HepG2 (cell line): ENCODE measurements around the gene MYCBPAP. TPM values are rescaled to one million over a fixed set of nuclear protein-coding genes. Genes with fewer than 3 reads are reported as not detected.

ENCODE experiments used
- CEBPG ChIP-seq: IDR thresholded peaks from 2 replicates; pipeline ENCODE4 v1.6.1; 2016
- CREB3 ChIP-seq: sonication (generic); formaldehyde crosslinking; IDR thresholded peaks from 2 replicates; pipeline ENCODE4 v1.5.0; 2020; ENCODE audit warnings: missing genetic modification reagents
- ELF3 ChIP-seq: IDR thresholded peaks from 2 replicates; pipeline ENCODE4 v1.6.1; 2016; ENCODE audit warnings: missing genetic modification reagents, missing compliant biosample characterization
- HNF4A ChIP-seq: sonication (generic); formaldehyde crosslinking; IDR thresholded peaks from 2 replicates; pipeline ENCODE4 v1.4.0; 2020; ENCODE audit warnings: missing genetic modification reagents
- HNRNPH1 ChIP-seq: fragments of 200-400 bp; formaldehyde crosslinking; optimal IDR thresholded peaks from 2 replicates; pipeline ENCODE3; 2017; ENCODE audit warnings: mild to moderate bottlenecking, low read depth, low read length
- JUNB ChIP-seq: sonication (generic); formaldehyde crosslinking; IDR thresholded peaks from 2 replicates; pipeline ENCODE4 v1.8.0; 2022; ENCODE audit warnings: missing genetic modification reagents, mild to moderate bottlenecking, borderline replicate concordance
- KLF16 ChIP-seq, 2 experiments: sonication (generic) in 1 of 2; formaldehyde crosslinking in 1 of 2; IDR thresholded peaks; 2 replicates each; pipeline versions ENCODE4 v1.6.1 to v1.8.0; 2016 to 2023; ENCODE audit warnings: missing genetic modification reagents in 2 of 2, missing compliant biosample characterization in 1 of 2
- SMARCC2 ChIP-seq: fragments of 450-650 bp; IDR thresholded peaks from 2 replicates; pipeline ENCODE4 v1.6.1; 2017; ENCODE audit warnings: antibody characterized with exemption, mild to moderate bottlenecking
- THAP8 ChIP-seq: sonication (generic); formaldehyde crosslinking; IDR thresholded peaks from 2 replicates; pipeline ENCODE4 v1.5.1; 2020; ENCODE audit warnings: missing genetic modification reagents, mild to moderate bottlenecking, borderline replicate concordance
- ZBTB2 ChIP-seq: sonication (generic); formaldehyde crosslinking; IDR thresholded peaks from 2 replicates; pipeline ENCODE4 v1.8.0; 2022; ENCODE audit warnings: low read depth, missing genetic modification reagents
- ZFP91 ChIP-seq: sonication (generic); formaldehyde crosslinking; IDR thresholded peaks from 2 replicates; pipeline ENCODE4 v1.9.0; 2022; ENCODE audit warnings: missing genetic modification reagents, mild to moderate bottlenecking, borderline replicate concordance
- ZNF30 ChIP-seq: sonication (generic); formaldehyde crosslinking; IDR thresholded peaks from 2 replicates; pipeline ENCODE4 v1.5.0; 2020; ENCODE audit warnings: mild to moderate bottlenecking, missing genetic modification reagents
- ZNF646 ChIP-seq: sonication (generic); formaldehyde crosslinking; IDR thresholded peaks from 2 replicates; pipeline ENCODE4 v1.9.0; 2021; ENCODE audit warnings: mild to moderate bottlenecking, missing genetic modification reagents
- polyA plus RNA-seq, 8 experiments: library from polyadenylated mRNA; depleted of rRNA in 3 of 8; stranded (reverse) in 7 of 8; unstranded in 1 of 8; fragments of >200 nt; fragmentation: Illumina TruSeq in 4 of 8; extraction: Trizol in 4 of 8; gene quantifications; 2 replicates each; pipeline versions ENCODE4 v1.2.1 to v1.2.3, GENCODE V29; 2011 to 2016; ENCODE audit warnings: low read depth in 4 of 8, missing spikeins in 1 of 8, mixed read lengths in 1 of 8; ENCODE audit not compliant: insufficient read depth in 1 of 8
- total RNA-seq, 5 experiments: library from RNA; depleted of rRNA; stranded (reverse); fragments of >200 nt; fragmentation: Illumina TruSeq; extraction: Trizol; gene quantifications; 2 replicates each; pipeline ENCODE4 v1.2.3, GENCODE V29; 2016; ENCODE audit warnings: low read depth in 1 of 5

The MYCBPAP gene
- total and polyA plus RNA-seq, 2 of the 13 experiments (the other 11 are each of a cell fraction or from before 2014, with no cell fraction given), result 0.22 to 0.24 TPM

GRCh38 chr17:50476545-50477315 is 31.5 kb upstream of the MYCBPAP start (continued):
- TF ChIP-seq ZNF646 (CRISPR knock-in tag) (no peak), ZBTB2 (CRISPR knock-in tag) (no peak), HNRNPH1 (no peak), CEBPG (peak; percentile 76), HNF4A (peak; percentile 73), THAP8 (CRISPR knock-in tag) (no peak), SMARCC2 (no peak), ZNF30 (no peak), CREB3 (CRISPR knock-in tag) (no peak), ELF3 (peak; percentile 59; the same call in 1 of the 2 replicates), JUNB (CRISPR knock-in tag) (no peak), ZFP91 (CRISPR knock-in tag) (no peak), KLF16 (CRISPR knock-in tag; IDR thresholded peaks at IDR 0.05) (peak in 1 of 2 experiments; percentile 43; a peak in 1 of 4 replicates)
